ENCODE data around the gene CLMP. TPM values are rescaled to one million over a fixed set of nuclear protein-coding genes. Genes with fewer than 3 reads are reported as not detected.
"Not testable (repeated sequence)": the region's sequence is repeated elsewhere in the genome, so short reads cannot be mapped to it uniquely, and the experiment has no call there.

Gene CLMP
- total RNA-seq, 1 donor from 2014 or later: 0.17 TPM

DNA sequence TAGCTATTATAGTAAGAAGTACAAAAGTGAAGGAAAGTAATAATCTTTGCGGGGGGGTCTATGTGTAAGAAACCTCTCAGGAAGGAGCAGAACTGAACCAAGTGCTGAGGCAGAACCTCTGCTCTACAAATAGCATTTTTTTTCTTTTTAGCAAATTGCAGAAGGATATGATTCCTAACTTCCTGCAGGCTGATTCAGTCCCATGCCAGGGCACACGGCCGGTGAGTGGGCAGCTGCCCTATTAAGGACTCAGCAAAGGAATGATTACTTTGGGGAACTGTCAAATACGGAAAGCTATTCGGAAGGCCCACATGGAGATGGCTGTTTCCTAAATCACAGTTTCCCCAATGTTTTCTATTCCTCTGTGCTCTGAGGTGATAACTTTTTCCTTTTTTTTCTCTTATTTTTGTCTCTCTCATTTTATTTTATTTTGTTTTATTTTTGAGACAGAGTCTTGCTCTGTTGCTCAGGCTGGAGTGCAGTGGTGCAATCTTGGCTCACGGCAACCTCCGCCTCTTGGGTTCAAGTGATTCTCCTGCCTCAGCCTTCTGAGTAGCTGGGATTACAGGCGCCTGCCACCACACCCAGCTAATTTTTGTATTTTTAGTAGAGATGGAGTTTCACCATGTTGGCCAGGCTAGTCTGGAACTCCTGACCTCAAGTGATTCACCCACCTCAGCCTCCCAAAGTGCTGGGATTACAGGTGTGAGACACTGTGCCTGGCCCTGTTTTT, 62.8 kb downstream of the CLMP start:
- peak; percentile 66 for DNase-seq

DNA sequence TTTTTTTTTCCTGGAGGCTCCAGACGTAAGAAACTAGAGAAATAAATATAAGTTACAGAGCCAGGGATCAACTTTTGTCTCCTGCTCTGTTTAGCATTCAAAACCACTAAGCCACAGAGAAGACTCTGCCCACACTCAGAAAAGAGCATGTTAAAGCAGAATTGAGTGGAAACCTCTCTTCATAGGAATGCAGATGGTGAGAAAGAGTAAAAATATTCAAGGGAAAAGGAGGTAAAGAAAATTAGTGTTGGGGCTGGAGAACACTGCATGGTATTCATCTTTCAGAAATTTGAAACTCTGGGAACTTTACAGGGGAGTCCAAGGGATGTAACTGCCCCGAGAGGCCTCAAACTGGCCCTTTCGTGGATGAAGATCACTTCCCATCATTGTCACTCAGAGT, 65.1 kb downstream of the CLMP start:
- DNase-seq: no peak

DNA sequence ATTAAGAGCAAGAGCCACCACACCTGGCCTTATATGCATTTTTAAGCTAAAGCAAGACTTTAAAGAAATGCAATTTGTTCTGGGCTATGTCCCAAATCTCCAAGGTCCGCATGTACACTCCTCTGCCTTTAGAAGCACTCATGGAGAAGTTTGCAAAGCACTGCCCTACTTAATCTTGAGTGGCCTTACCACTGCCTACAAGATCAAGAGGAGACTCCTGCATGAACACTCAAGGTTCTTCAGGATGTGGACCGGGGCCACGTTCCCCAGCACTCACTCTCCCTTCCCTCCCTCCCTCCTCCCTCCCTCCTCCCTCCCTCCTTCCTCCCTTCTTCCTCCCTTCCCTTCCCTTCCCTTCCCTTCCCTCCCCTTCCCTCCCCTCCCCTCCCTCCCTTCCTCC, 69.9 kb downstream of the CLMP start:
- DNase-seq: no peak

DNA sequence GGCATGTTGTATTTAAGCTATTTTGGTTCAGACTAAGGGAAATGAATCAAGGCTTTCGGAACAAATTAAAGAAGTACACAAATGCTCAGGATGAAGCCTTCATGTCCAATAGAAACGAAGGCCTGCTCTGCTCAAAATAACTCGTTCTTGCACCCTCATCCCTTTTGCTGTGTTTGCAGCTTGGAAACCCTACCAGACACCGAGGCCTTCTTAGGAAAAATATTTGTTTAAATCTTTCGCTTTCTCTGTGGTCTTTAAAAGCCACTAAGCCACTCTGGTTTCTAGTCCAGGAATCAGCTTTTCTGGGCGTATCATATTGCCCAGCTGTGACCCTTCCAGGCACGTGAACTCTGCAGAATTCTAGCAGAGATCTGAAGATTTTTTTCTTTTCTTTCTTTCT, 72.2 kb downstream of the CLMP start:
- DNase-seq: peak; percentile 10

DNA sequence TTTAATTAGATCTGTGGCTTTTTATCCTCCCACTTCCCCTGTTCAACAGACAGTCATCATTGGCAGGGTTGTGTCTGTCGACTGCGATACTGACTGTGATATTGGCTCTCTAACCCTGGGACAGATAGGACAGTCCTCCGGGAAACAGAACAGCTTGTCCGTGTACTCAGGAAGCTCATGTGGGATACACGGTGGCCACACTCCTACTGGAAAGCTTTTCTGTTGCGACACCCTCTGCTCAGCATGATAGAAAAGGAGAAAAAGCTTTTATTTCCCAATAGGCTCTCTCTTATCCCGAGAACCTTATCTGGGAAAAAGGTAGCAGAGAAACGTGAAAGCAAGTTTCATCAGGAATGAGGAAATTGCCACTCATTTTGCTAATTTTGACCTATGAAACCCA, 72.7 kb downstream of the CLMP start:
- peak; percentile 29 for DNase-seq

DNA sequence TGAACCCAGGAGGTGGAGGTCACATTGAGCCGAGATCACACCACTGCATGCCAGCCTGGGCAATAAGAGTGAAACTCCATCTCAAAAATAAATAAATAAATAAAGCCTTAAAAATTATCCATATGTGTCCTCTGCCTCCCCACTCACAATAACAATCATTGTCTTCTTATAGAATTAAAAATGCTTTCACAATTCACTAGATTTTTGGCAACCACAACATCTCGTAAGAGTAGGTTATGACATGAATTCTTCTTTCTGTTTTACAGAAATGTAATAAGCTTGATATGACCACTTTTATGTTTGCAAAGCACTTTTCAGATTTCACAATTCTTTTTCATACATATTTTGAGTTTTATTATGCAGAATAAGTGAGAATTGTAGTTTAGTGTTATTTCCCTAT, 78.6 kb downstream of the CLMP start:
- no peak for DNase-seq

DNA sequence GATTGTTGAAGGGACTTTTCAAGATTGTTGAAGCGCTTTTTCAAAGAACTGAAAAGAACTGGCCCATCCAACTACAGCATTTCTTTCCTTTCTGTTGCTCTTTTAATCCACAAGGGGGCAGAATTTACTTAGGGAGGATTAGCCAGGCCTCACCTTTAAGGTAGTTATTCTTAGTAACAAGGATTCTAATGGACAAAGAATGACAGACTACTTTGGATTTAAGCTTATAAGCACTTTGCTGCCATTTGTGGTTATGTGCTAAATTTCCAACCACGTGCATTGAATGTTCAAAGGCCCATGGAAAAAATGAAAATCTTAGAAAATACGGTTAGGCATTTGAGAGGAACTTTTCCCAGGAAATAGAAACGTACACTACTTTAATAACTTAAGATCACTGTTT, 83.6 kb downstream of the CLMP start:
- DNase-seq: peak; percentile 62

DNA sequence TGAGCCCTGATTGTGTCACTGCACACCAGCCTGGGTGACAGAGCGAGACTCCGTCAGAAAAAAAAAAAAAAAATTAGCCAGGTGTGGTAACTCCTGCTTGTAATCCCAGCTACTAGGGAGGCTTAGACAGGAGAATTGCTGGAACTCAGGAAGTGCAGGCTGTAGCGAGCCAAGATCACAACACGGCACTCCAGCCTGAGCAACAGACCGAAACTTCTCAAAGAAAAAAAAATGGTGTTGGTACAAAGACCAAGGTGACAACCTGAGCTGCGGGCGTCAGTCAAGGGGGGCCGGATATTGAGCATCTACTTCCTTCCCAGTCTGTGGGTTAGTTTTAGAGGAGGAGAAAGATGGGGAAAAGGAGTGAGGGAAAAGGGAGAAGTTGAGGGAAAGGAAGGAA, 84.7 kb downstream of the CLMP start:
- DNase-seq: no peak

DNA sequence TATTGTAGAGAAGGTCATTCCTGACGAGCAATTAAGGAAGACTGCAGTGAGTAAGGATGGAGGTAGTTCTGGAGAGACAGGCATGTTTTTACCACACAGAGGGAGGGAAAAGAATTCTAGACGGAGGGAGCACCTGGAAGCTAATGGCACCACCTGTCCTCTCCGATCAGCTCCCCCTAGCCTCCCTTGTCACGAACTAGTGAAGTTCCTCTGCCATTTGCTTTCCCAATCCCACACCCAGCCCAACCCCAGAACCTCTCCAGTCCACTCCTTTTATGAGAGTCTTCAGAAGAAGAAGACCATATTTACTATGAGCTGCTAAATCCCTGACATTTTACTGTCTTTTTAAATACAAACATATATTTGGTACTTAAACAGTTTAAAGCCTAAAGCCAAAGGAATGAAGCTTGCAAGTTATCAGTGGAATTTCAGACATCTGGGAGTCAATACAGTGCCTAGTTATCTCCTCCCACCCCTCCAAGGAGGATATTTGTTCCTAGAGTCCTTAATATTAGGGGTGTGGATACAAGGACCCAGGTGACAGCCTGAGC, 87.0 kb downstream of the CLMP start:
- DNase-seq: no peak

- no peak for DNase-seq
These were observed 90.4 kb downstream of the CLMP start for GRCh38 chr11:123104697-123105096.

DNA sequence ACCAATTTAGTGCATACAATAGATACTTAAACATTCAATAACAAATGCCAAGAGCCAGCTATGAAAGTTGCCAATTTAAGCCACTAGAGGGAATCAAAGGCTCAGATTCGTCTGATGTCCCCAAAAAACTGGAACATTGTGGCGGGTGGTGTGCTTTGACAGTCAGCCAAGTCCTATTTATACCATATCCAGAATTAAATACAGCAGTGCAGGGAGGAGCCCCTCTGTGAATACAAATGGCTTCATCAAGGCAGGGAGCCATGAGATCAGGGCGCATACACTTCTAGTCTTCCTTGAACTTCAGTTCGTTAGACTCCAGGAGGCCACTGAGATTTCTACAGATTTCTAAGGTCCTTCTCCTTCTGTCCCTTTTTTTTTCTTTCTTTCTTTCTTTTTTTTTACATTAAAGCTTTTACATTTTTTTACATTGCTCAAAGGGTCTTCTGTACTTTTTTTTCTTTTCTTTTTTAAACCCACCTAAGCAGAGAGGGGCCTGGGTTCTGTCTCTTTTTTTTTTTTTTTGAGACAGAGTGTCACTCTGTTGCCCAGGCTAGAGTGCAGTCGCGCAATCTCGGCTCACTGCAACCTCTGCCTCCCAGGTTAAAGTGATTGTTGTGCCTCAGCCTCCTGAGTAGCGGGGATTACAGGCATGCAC, 91.6 kb downstream of the CLMP start:
- peak; percentile 77 for DNase-seq

DNA sequence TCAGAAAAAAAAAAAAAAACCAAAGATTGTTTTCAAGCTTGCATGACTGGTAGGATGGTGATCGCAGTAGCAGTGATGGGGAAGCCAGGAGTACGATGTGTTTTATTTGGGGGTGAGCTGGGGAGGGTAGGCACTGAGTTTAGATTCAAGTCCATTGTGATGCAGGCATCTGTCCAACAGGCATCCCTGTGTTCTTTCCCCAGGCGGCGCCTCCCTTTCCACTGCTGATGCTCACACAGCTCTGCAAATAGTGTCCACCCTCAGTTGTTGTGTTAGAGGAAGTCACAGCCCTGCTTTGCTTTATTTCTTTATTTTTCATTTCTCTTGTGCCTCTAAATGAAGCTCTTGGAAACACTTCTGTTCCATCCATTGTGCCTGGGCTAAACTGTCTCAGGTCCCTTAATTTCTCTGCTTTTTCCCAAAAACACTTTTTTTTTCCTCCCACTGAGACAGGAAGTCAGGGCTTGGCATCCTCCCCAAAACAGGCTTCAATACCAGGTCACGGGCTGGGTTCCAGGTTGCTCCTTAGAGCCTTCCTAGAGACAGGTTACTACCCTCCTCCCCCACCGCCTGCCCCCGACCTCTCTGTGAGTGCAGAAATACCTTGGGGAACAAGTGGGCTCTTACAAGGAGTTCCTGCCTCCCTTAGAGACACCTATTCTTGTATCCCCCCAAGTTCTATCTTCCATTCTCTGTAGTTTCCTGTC, 94.5 kb downstream of the CLMP start:
- no peak for DNase-seq

DNA sequence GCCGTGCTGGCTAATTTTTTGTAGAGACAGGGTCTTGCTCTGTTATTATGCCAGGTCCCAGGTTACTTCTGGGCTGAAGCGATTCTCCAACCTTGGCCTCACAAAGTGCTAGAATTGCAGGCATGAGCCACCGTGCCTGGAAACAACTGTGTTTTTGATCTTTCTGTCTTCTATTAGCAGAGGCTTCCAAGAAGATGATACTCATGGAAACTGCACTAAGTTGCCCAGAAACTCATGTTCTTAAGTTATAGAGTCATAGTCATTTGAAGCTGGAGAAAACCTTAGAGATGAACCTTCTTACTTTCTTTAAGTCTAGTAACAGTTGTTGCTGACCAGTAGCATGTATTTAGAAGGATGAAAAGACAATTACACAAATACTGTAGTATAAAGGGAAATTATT, 96.1 kb downstream of the CLMP start:
- DNase-seq: no peak

DNA sequence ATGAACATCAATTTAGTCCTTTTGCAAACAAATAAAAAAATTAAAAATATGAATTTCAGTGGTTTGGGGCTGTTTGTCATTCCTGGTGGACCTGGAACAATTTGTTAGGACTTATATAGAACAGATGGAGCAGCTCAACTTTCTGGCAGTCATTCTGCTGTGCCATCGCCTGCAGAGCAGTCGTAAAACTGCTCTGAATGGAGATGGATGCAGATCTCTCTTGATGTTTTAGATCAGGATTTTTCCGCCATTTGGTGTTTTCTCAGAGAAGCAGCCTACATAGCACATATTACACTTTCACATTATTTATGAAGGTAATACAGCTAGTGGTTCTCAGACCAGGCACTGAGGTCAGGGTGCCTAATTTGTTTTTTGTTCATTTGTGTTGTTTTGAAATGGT, 101.3 kb downstream of the CLMP start:
- no peak for DNase-seq

DNA sequence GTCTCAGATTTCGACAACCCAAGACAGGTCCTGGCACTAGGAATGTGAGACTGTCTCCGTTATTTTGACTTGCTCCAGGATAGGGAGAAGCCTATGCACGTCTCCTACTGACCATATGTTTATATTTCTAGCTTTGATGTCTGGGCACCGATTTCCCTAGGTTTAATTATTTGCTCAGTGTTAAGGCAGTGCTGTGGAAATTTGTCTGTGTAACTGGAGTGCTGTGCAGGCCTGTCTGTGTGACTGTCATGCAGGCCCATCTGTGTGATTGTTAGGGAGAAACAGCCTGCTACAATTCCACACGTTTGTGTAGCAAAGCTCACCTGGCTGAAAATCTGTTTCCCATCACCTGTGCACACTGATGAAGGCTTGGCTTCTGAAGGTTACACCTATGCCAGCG, 103.5 kb downstream of the CLMP start:
- no peak for DNase-seq

DNA sequence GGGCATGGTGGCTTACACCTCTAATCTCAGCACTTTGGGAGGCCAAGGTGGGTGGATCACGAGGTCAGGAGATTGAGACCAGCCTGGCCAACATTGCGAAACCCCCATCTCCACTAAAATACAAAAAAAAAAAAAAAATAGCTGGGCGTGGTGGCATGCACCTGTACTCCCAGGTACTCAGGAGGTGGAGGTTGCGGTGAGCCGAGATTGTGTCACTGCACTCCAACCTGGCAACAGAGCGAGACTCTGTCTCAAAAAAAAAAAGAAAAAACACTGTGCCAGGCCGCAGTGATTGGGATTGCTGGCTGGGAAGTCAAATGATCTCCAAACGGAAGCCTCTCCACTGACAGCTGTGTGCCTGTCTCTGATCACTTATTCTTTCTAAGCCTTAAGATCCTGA, 104.9 kb downstream of the CLMP start:
- DNase-seq: not testable (repeated sequence)

- DNase-seq: not testable (repeated sequence)
These were observed 106.2 kb downstream of the CLMP start for GRCh38 chr11:123088896-123089295.

DNA sequence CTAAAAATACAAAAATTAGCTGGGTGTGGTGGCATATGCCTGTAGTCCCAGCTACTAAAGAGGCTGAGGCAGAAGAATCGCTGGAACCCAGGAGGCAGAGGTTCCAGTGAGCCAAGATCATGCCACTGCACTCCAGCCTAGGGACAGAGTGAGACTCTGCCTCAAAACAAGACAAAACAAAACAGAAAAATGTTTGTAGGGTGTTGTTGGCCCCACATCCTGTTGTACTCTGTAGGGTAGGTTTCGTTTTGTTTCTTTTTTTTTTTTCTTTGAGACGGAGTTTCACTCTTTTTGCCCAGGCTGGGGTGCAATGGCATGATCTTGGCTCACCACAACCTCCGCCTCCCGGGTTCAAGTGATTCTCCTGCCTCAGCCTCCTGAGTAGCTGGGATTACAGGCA, 107.4 kb downstream of the CLMP start:
- DNase-seq: not testable (repeated sequence)

GRCh38 chr11:123086305-123086704, 108.7 kb downstream of the CLMP start:
- no peak for DNase-seq

DNA sequence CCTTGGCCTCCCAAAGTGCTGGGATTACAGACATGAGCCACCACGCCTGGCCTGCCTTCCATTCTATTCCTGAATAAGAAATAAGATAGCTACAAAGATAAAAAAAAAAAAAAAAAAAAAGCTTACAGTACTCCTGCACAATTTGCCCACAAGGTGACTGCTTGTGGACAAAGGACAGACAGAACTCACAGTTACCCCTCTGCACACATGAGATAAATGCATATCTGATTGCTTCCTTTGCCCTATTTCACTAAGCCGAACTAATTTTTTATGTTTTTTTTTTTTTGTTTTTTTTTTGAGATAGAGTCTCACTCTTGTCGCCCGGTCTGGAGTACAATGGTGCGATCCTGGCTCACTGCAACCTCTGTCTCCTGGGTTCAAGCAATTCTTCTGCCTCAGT, 109.6 kb downstream of the CLMP start:
- DNase-seq: no peak

DNA sequence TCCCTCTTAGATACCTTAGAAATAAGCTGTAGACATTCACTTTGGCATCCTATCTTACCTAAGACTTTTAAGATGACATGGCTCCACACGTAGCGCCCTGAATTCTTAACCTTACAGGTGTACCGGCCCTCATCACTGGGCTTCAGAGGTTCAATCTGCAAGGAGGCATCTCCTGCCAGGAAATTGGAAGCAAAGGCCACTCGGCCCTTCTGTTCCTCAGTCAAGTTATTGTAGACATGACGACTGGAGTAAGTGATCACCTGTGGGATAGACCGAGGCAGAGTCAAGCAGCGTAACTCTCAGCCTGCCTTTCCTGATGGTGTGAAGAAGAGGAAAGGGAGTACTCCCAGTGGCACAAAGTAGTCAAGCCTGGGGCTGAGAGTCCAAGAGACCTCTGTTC, 110.6 kb downstream of the CLMP start:
- no peak for DNase-seq

- peak; percentile 98 for DNase-seq
These were observed 111.4 kb downstream of the CLMP start for GRCh38 chr11:123083623-123084029.

- DNase-seq: peak; percentile 41
These were observed 112.1 kb downstream of the CLMP start for GRCh38 chr11:123082977-123083376.

DNA sequence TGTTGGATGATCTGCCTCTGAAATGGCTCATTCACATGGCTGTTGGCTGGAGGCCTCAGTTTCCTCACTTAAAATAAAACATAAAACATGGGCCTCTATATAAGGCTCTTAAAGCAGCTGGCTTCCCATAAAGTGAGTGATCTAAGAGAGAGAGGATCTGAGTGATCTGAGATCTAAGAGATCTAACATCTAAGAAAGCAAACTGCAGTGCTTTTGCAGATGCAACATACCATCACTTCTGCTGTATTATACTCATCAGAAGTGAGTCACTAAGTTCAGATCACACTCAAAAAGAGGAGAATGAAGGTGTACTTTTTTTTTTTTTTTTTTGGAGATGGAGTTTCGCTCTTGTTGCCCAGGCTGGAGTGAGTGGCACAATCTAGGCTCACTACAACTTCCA, 115.0 kb downstream of the CLMP start:
- DNase-seq: no peak

All from dermis blood vessel endothelial cell (primary cell).